HFFc6 (cell line): ENCODE measurements around the gene CBFA2T2. TPM values are rescaled to one million over a fixed set of nuclear protein-coding genes. Genes with fewer than 3 reads are reported as not detected.

Source experiments
- DNase-seq: peaks from one replicate; pipeline ENCODE4 v3.0.0-alpha.2; 2018
- H3K27ac Mint-ChIP-seq: 2 replicates; pipeline ENCODE4 v1.8.0; 2020; ENCODE audit warnings: mild to moderate bottlenecking, mixed read lengths
- H3K27me3 Mint-ChIP-seq: 2 replicates; pipeline ENCODE4 v1.8.0; 2021; ENCODE audit warnings: mild to moderate bottlenecking, moderate library complexity, mixed read lengths; ENCODE audit not compliant: insufficient read depth
- H3K36me3 Mint-ChIP-seq: 2 replicates; pipeline ENCODE4 v1.8.0; 2021; ENCODE audit warnings: low read depth, mixed read lengths
- H3K4me1 Mint-ChIP-seq: 2 replicates; pipeline ENCODE4 v1.8.0; 2020; ENCODE audit warnings: low read depth, mixed read lengths
- H3K4me3 Mint-ChIP-seq: 2 replicates; pipeline ENCODE4 v1.8.0; 2020; ENCODE audit warnings: mild to moderate bottlenecking, moderate library complexity, mixed read lengths
- H3K9me3 Mint-ChIP-seq: 2 replicates; pipeline ENCODE4 v1.8.0; 2020; ENCODE audit warnings: mild to moderate bottlenecking, mixed read lengths
- total RNA-seq, 6 experiments: library from RNA; stranded (reverse); fragmentation: NEBNext Ultra II Directional; extraction: Animal tissue kit (Norgen Biotek cat#: 25700); gene quantifications; 2 replicates in 1 of 6; 3 replicates in 5 of 6; pipeline ENCODE4 v1.2.3, GENCODE V29; 2021
- TF ChIP-seq, protein P1 (sequence below): fragments of 200-600 bp; sonication (generic); IDR thresholded peaks from 2 replicates; pipeline ENCODE4 v1.5.0; 2021; ENCODE audit warnings: antibody characterized with exemption, mild to moderate bottlenecking

CBFA2T2 gene
- total RNA-seq, 6 experiments from 2014 or later: 7.0 to 9.1 (median 8.0) TPM

DNA sequence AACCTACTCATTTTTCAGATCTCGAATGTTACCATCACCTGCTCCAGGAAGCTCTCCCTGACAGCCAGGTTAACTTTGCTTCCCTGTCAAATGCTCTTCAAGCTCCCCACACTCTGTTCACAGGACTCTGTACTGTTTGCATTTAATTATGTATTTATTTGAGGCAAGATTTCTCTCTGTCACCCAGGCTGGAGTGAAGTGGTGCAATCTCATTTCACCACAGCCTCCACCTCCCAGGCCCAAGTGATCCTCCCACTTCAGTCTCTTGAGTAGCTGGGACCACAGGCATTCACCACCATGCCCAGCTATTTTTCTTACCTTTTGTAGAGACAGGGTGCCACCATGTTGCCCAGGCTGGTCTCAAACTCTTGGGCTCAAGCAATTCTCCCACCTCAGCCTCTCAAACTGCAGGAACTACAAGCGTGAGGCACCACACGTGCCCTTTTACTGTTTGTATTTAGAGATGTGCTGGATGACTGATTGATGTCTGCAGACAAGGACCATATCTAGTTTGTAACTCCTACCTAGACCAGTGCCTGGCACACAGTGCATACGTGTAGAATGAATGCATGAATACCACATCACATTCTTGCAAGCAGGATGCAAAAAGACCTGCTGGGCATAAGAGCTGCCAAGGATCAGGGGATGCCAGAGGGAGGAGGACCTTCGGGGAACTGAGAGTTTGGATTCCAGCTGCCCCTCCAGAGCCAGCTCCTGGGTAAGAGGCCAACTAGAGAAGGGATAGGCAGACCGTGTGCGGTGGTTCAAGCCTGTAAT, 15.6 kb upstream of the CBFA2T2 start:
- Mint-ChIP-seq H3K36me3 (no peaks in the 10 kb centered on the region), H3K9me3 (no peaks in the 10 kb centered on the region), H3K4me3 (no peak overlapping the region), H3K27me3 (peaks cover 14% of the 10 kb centered on the region), H3K4me1 (no peaks in the 10 kb centered on the region), H3K27ac (no peak overlapping the region)
- DNase-seq: no peak
- TF ChIP-seq, protein P1, sequence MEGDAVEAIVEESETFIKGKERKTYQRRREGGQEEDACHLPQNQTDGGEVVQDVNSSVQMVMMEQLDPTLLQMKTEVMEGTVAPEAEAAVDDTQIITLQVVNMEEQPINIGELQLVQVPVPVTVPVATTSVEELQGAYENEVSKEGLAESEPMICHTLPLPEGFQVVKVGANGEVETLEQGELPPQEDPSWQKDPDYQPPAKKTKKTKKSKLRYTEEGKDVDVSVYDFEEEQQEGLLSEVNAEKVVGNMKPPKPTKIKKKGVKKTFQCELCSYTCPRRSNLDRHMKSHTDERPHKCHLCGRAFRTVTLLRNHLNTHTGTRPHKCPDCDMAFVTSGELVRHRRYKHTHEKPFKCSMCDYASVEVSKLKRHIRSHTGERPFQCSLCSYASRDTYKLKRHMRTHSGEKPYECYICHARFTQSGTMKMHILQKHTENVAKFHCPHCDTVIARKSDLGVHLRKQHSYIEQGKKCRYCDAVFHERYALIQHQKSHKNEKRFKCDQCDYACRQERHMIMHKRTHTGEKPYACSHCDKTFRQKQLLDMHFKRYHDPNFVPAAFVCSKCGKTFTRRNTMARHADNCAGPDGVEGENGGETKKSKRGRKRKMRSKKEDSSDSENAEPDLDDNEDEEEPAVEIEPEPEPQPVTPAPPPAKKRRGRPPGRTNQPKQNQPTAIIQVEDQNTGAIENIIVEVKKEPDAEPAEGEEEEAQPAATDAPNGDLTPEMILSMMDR: no peak

DNA sequence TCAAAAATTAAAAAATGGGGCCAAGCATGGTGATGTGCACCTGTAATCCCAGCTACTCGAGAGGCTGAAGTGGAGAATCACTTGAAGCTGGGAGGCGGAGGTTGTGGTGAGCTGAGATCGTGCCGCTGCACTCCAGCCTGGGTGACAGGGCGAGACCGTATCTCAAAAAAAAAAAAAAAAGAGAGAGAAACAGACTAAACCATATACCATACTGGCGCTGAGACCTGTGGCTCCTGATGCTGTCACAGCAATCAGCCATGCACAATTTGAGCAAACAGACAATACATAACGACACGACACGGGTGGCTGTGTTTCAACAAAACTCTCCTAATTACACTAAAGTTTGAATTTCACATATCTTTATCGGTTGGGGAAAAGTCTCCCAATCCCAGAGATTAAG, 14.9 kb upstream of the CBFA2T2 start:
- no peaks in the 10 kb centered on the region for H3K36me3 Mint-ChIP-seq

DNA sequence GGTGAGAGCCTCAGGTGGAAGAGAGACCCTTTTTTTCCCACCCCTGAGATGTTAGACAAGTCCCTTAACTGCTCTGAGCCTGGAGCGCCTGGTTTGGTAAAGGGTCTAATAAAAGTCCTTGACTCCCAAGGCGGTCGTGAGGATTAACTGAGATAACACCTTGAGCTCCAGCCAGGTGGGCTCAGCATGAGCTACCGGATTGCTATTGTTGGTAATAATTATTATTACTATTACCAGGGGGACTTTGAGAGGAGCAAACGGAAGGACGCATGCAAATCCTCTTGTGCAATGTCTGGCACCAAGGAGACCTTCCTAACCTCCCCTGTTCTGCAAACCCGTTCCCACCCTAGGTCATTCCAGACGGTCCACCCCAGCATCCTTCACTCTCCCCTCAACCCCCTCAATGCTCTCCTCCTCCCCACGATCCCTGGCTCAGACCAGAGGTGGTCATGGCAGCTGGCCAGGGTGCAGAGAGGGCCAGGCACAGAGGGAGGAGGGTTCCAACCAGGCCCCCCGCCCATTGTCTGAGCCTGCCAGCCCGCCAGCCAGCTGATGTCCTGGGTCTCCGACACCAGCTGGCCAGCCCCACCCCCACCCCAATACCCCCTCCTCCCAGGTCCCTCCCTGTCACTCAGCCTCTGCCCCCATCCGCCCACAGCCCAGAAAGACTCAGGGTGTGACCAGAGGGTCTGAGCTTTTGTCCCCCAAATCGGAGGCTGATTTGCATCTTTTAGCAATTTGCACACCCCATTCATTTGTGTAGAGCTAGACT, 14.3 kb upstream of the CBFA2T2 start:
- H3K36me3 Mint-ChIP-seq: no peaks in the 10 kb centered on the region
- H3K4me1 Mint-ChIP-seq: no peaks in the 10 kb centered on the region
- TF ChIP-seq, protein P1: no peak
- no peak for DNase-seq
- H3K9me3 Mint-ChIP-seq: no peaks in the 10 kb centered on the region
- H3K27ac Mint-ChIP-seq: no peak overlapping the region
- H3K27me3 Mint-ChIP-seq: peaks cover 14% of the 10 kb centered on the region
- H3K4me3 Mint-ChIP-seq: no peak overlapping the region

More for the DNA sequence above, 14.9 kb upstream of the CBFA2T2 start:
- Mint-ChIP-seq H3K27me3 (peaks cover 14% of the 10 kb centered on the region), H3K4me3 (no peak overlapping the region), H3K4me1 (no peaks in the 10 kb centered on the region), H3K9me3 (no peaks in the 10 kb centered on the region), H3K27ac (no peak overlapping the region)
- TF ChIP-seq, protein P1: no peak
- no peak for DNase-seq

DNA sequence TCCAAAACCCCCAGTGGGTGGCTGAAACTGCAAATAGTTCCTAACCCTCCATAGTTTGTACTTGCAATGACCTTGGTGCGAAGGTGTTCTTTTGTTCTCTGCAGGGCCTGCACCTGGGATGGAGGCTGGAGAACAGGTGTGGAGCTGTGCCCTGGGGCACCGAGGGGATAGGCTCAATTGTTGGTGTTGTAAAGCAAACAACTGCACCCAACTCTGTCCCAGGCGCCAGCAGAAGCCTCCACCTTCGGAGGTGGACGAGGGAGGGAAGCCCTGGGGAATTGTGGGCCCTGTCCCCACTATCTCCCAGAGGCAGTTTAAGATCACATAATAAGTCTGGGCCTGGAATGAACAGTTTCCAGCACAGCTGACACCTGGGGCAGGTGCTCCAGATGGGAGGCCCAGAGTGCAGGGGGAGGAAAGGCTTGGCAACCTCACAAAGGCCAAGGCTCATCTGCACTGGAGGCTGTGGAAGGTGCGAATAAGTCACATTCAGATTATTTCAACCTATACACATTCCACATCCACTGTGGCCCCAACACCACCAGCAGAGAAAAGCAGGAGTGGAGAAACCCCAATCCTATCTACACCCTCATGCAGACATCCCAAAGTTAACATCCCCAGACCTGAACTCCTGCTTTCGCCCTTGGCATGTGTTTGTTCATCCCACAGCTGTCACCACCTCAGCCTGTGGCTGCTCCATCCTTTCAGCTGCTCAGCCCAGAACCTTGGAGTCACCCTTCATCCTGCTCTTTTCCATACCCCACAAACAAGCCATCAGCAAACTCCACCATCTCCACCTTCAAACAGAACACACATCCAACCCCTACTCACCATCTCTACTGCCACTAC, 12.3 kb upstream of the CBFA2T2 start:
- Mint-ChIP-seq H3K9me3 (no peaks in the 10 kb centered on the region), H3K27me3 (peaks cover 14% of the 10 kb centered on the region), H3K4me1 (no peaks in the 10 kb centered on the region), H3K4me3 (no peak overlapping the region), H3K36me3 (no peaks in the 10 kb centered on the region), H3K27ac (no peak overlapping the region)
- TF ChIP-seq, protein P1: no peak
- no peak for DNase-seq

DNA sequence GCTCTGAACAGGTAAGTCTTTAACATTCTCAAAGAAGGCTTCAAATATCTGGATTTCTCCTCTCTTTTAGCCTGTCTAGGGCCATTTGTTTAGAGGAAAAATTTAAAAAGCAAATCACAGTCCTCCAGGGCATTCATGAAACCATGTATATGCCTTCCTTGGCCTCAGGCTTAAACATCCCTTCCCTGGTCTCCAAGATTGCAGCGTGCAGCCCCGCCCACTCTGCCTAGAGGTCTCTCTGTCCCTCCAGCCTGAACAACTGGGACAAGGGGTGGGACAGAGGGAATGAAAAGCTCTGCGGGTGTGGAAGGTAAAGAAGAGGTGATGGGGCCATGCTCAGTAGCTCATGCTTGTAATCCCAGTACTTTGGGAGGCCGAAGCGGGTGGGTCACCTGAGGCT, 9.8 kb upstream of the CBFA2T2 start:
- Mint-ChIP-seq H3K27me3 (peaks cover 8% of the 10 kb centered on the region; the same call in 1 of the 2 replicates), H3K4me1 (no peaks in the 10 kb centered on the region), H3K36me3 (no peaks in the 10 kb centered on the region), H3K9me3 (no peaks in the 10 kb centered on the region), H3K27ac (no peak overlapping the region), H3K4me3 (no peak overlapping the region)
- no peak for DNase-seq
- TF ChIP-seq, protein P1: no peak
